Neural cell (in vitro differentiated cells): ENCODE results near the gene RANGAP1. TPM values are rescaled to one million over a fixed set of nuclear protein-coding genes. Genes with fewer than 3 reads are reported as not detected.

Source experiments
- H2AFZ ChIP-seq: fragments of 200-600, 300-800 bp; sonication (generic), shearing (Covaris generic); 2 replicates; pipeline ENCODE4 v1.6.0; 2014; ENCODE audit warnings: low read depth, mild to moderate bottlenecking, antibody characterized with exemption, low read length, moderate library complexity
- H3F3A ChIP-seq: fragments of 200-600 bp; shearing (Covaris generic); 2 replicates; pipeline ENCODE4 v1.6.1; 2016; ENCODE audit warnings: mild to moderate bottlenecking, moderate library complexity, mixed read lengths, antibody characterized with exemption, low read length; ENCODE audit not compliant: insufficient read depth, poor library complexity, severe bottlenecking
- H3K27ac ChIP-seq: fragments of 200-600, 300-800 bp; sonication (generic), shearing (Covaris generic); 2 replicates; pipeline ENCODE4 v1.5.1; 2014; ENCODE audit warnings: mild to moderate bottlenecking, low read length, moderate library complexity
- H3K27me3 ChIP-seq: fragments of 300-800, 200-600 bp; sonication (generic), shearing (Covaris generic); 2 replicates; pipeline ENCODE4 v1.6.0; 2014; ENCODE audit warnings: mild to moderate bottlenecking, low read depth, low read length, moderate library complexity; ENCODE audit not compliant: insufficient read depth
- H3K36me3 ChIP-seq: fragments of 300-800, 200-600 bp; sonication (generic), shearing (Covaris generic); 2 replicates; pipeline ENCODE4 v1.5.1; 2014; ENCODE audit warnings: mild to moderate bottlenecking, antibody characterized with exemption, low read length, moderate library complexity; ENCODE audit not compliant: insufficient read depth
- H3K4me2 ChIP-seq: fragments of 300-800, 200-600 bp; sonication (generic), shearing (Covaris generic); 2 replicates; pipeline ENCODE4 v1.6.0; 2014; ENCODE audit warnings: mild to moderate bottlenecking, low read length
- H3K4me3 ChIP-seq: fragments of 300-800, 200-600 bp; sonication (generic), shearing (Covaris generic); 2 replicates; pipeline ENCODE4 v1.5.1; 2014; ENCODE audit warnings: mild to moderate bottlenecking, low read length, moderate library complexity
- H3K79me2 ChIP-seq: fragments of 200-600 bp; shearing (Covaris generic); replicated peaks from 2 replicates; pipeline ENCODE4 v1.6.0; 2014; ENCODE audit warnings: mild to moderate bottlenecking, low read length, moderate library complexity; ENCODE audit not compliant: insufficient read depth
- H3K9ac ChIP-seq: fragments of 300-800, 200-600 bp; sonication (generic), shearing (Covaris generic); 2 replicates; pipeline ENCODE4 v1.6.1; 2016; ENCODE audit warnings: mild to moderate bottlenecking, low read length, mixed read lengths
- H3K9me2 ChIP-seq: fragments of 200-600 bp; shearing (Covaris generic); 2 replicates; pipeline ENCODE4 v1.6.1; 2016; ENCODE audit warnings: mild to moderate bottlenecking, low read length, mixed read lengths; ENCODE audit not compliant: insufficient read depth
- H3K9me3 ChIP-seq: fragments of 200-600, 300-800 bp; sonication (generic), shearing (Covaris generic); 2 replicates; pipeline ENCODE4 v1.6.1; 2016; ENCODE audit warnings: mild to moderate bottlenecking, mixed run types, low read length, moderate library complexity, mixed read lengths
- H4K20me1 ChIP-seq: fragments of 200-600 bp; shearing (Covaris generic); 2 replicates; pipeline ENCODE4 v1.6.1; 2016; ENCODE audit warnings: mild to moderate bottlenecking, mixed run types; ENCODE audit not compliant: insufficient read depth
- EP300 ChIP-seq: fragments of 450-650 bp; conservative IDR thresholded peaks from 2 replicates; pipeline ENCODE4 v1.6.1; 2014; ENCODE audit warnings: antibody characterized with exemption, mild to moderate bottlenecking, moderate library complexity; ENCODE audit not compliant: poor library complexity, severe bottlenecking
- EZH2 ChIP-seq: fragments of 200-600, 300-800 bp; shearing (Covaris generic), sonication (generic); IDR thresholded peaks from 2 replicates; pipeline ENCODE4 v1.6.1; 2014; ENCODE audit warnings: antibody characterized with exemption, low read length, borderline replicate concordance, mild to moderate bottlenecking; ENCODE audit not compliant: insufficient read depth, poor library complexity, severe bottlenecking
- MXI1 ChIP-seq: fragments of 450-650 bp; conservative IDR thresholded peaks from 2 replicates; pipeline ENCODE4 v1.6.1; 2014; ENCODE audit warnings: antibody characterized with exemption, mild to moderate bottlenecking; ENCODE audit not compliant: poor library complexity, severe bottlenecking
- POLR2AphosphoS5 ChIP-seq: IDR thresholded peaks from 2 replicates; pipeline ENCODE4 v1.6.1; 2012
- RAD21 ChIP-seq: fragments of 450-650 bp; conservative IDR thresholded peaks from 2 replicates; pipeline ENCODE4 v1.6.1; 2014; ENCODE audit warnings: antibody characterized with exemption, mild to moderate bottlenecking, moderate library complexity
- REST ChIP-seq: IDR thresholded peaks from 2 replicates; pipeline ENCODE4 v1.6.1; 2012; ENCODE audit warnings: borderline replicate concordance
- SMC3 ChIP-seq: fragments of 450-650 bp; conservative IDR thresholded peaks from 2 replicates; pipeline ENCODE4 v1.6.1; 2014; ENCODE audit warnings: antibody characterized with exemption, mild to moderate bottlenecking, moderate library complexity; ENCODE audit not compliant: poor library complexity
- TAF1 ChIP-seq: IDR thresholded peaks from 2 replicates; pipeline ENCODE4 v1.6.1; 2012; ENCODE audit warnings: low read depth
- polyA plus RNA-seq: library from polyadenylated mRNA; depleted of rRNA; stranded (reverse); fragments of >200 nt; gene quantifications from 2 replicates; pipeline ENCODE4 v1.2.3, GENCODE V29; 2014
- TF ChIP-seq, protein P1 (sequence below): fragments of 450-650 bp; IDR thresholded peaks from 2 replicates; pipeline ENCODE4 v1.5.1; 2014; ENCODE audit warnings: antibody characterized with exemption, mild to moderate bottlenecking, moderate library complexity; ENCODE audit not compliant: poor library complexity, severe bottlenecking

The RANGAP1 gene
- polyA plus RNA-seq, 1 donor from 2014 or later = 48.6 TPM

DNA sequence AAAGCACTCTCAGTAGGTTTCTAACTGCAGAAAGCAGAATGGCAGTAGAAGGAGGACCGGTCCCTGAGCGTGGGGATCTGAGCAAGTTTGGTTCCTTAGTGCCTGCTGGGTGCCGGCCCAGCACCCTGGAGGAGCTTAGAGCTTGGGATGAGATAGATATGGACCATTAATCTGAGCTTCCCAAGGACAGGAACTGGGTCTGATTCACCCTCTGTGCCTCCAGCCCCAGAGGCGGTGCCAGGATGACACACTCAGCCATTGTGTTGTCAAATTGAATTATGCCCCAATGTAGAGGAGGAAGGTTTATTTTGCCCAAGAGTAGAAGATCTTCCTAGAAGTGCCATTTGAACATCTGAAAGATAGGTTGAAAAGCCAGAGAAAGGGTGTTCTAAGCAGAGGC, 19.7 kb upstream of the RANGAP1 start:
- Histone ChIP-seq H3K36me3 (no peaks in the 10 kb centered on the region), H3K9ac (no peak overlapping the region), H3K79me2 (peaks cover 37% of the 10 kb centered on the region), H3K9me2 (no peaks in the 10 kb centered on the region), H3K4me3 (no peak overlapping the region), H2AFZ (no peak overlapping the region), H3K27ac (no peak overlapping the region), H3F3A (no peaks in the 10 kb centered on the region), H4K20me1 (no peaks in the 10 kb centered on the region), H3K9me3 (no peaks in the 10 kb centered on the region), H3K4me2 (no peak overlapping the region), H3K27me3 (no peaks in the 10 kb centered on the region)
- no peak for TF ChIP-seq POLR2AphosphoS5
- TF ChIP-seq EP300 = no peak
- TF ChIP-seq TAF1 = no peak
- TF ChIP-seq RAD21 = no peak
- no peak for TF ChIP-seq SMC3
- TF ChIP-seq MXI1 = no peak
- no peak for TF ChIP-seq REST
- no peak for TF ChIP-seq EZH2
- TF ChIP-seq, protein P1, sequence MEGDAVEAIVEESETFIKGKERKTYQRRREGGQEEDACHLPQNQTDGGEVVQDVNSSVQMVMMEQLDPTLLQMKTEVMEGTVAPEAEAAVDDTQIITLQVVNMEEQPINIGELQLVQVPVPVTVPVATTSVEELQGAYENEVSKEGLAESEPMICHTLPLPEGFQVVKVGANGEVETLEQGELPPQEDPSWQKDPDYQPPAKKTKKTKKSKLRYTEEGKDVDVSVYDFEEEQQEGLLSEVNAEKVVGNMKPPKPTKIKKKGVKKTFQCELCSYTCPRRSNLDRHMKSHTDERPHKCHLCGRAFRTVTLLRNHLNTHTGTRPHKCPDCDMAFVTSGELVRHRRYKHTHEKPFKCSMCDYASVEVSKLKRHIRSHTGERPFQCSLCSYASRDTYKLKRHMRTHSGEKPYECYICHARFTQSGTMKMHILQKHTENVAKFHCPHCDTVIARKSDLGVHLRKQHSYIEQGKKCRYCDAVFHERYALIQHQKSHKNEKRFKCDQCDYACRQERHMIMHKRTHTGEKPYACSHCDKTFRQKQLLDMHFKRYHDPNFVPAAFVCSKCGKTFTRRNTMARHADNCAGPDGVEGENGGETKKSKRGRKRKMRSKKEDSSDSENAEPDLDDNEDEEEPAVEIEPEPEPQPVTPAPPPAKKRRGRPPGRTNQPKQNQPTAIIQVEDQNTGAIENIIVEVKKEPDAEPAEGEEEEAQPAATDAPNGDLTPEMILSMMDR = no peak

DNA sequence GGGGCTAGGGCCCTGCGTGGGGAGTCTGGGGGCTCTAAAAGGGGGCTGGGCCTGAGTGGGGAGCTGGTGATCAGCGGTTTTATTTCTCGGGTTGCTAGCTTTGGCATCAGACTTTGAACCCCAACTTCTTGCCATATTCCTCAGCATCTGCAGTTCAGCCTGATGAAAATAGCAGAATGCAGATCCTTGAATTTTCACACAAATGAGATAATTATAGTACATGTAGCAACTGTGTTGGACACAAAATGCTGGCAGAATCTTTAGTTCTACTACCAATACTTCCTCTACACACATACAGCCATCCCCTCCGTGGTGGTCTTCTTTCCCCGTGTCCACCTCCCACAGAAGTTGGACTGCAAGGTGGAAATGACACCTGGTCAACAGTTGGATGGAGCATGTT, 16.8 kb upstream of the RANGAP1 start:
- no peaks in the 10 kb centered on the region for H3K9me2 ChIP-seq
- no peak for TF ChIP-seq EZH2
- no peak for TF ChIP-seq POLR2AphosphoS5
- TF ChIP-seq, protein P1 = no peak
- H3F3A ChIP-seq = no peaks in the 10 kb centered on the region
- peak overlapping the region; percentile 90 for H2AFZ ChIP-seq
- peak overlapping the region; percentile 99 for H3K4me2 ChIP-seq
- no peaks in the 10 kb centered on the region for H3K27me3 ChIP-seq
- no peaks in the 10 kb centered on the region for H3K36me3 ChIP-seq
- H3K9ac ChIP-seq = peak overlapping the region; percentile 92
- peaks cover 37% of the 10 kb centered on the region for H3K79me2 ChIP-seq
- H3K4me3 ChIP-seq = peak overlapping the region; percentile 87
- H3K27ac ChIP-seq = peak overlapping the region; percentile 76
- no peaks in the 10 kb centered on the region for H3K9me3 ChIP-seq
- no peaks in the 10 kb centered on the region for H4K20me1 ChIP-seq
